ENCODE results near the gene MTURN.

The MTURN gene

DNA sequence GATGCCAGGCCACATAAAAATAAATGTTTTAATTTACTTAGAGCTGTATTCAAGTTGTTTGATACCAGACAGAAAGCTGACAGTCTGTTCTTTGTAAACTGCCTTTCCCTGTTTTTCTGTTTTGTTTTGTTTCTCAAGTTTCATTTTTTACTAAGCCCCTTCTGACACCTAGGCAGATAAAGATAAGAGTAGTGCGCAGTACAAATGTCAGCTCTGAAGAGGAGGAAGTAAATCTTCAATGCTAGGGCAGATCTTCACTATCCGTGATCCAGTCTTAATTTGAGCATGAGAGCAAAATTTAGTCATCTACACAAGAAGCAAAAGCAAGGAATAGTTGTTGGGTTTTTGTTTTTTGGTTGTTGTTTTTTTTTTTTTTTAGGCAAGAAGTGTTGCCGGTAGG, 27.3 kb downstream of the MTURN start:
- DNase-seq (ENCODE audit: low read depth in 2 of 2): no peak

GRCh38 chr7:30162622-30163124, 27.9 kb downstream of the MTURN start:
- no peak for DNase-seq (ENCODE audit: low read depth in 2 of 2)

GRCh38 chr7:30163231-30163894, 28.6 kb downstream of the MTURN start:
- DNase-seq (ENCODE audit: low read depth in 2 of 2): peak; percentile 13 to 21

DNA sequence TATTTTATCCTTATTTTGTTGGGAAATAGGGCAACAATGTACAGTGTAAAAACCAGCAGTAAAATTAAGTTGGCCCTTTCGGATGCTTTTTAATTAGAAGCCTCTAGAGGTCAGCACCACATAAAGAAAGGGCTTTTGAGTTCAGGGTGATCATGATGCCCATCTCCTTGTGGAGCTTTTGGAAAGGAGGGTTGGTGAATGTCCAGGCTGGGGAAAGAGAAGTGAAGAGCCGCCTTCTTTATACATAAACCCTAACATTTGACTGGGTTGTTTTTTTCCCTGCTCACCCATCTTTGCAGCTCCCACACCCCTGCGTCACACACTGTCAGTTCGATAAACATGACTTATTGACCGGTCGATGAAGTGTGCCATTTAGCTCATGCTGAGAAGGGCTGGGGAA, 29.8 kb downstream of the MTURN start:
- DNase-seq (ENCODE audit: low read depth in 2 of 2): no peak

- no peak for DNase-seq (ENCODE audit: low read depth in 2 of 2)
Observed at GRCh38 chr7:30165590-30165989, 30.8 kb downstream of the MTURN start.

GRCh38 chr7:30166155-30166840, 31.5 kb downstream of the MTURN start:
- no peak for DNase-seq (ENCODE audit: low read depth in 2 of 2)

- DNase-seq (ENCODE audit: low read depth in 2 of 2): no peak
Observed at GRCh38 chr7:30166841-30167235, 32.1 kb downstream of the MTURN start.

DNA sequence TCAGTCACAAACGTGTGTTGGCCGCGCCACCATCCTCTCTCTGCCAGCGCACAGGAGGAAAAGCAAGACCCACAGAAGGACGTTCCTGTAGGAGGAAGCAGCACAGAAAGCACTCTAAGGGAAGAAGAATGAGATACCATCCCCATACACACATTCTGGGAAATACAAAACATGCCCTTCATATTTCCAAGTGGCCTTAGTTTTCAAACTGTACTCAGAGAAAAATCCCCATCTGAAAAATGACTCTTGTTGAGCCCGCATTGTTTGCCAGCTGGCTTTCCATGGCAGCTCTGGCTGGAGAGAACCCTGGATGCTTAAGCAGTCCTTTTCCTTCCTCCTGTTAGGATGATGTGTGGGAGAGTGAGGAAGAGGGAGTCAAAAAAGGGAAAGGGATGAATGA, 33.1 kb downstream of the MTURN start:
- no peak for DNase-seq (ENCODE audit: low read depth in 2 of 2)

DNA sequence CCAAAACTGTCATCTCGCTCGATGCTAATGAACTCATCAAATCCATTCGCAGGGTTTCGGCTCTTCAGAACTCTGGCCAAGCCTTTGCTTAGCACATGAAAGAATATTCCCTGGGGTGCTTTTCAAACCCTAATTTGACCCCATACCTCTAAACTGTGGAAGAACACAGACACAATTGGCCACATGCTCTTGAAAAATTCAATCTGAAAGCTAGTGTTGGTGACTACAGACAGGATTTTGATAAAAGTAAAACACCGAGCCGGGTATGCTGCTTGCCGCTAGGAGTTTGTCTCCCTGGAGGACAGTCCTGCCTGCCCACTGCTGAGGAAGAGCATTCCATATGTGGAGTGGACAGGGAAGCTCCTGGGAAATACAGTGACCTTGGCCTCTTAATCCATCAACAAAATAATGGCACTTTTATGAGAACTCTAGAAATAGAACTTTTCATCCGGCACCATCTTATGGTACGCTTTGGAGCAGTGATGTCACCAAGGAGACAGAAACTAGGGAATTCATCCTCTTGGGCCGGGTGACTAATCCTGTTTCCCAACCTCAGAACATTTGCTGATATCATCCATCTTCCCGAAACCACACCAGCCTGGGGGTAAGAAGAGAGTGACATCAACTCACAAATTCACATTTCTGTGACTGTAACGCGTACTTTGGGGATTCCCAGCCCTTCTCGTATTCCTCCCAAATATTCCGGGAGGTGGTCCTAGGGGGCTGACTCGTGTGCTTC, 34.2 kb downstream of the MTURN start:
- no peak for DNase-seq (ENCODE audit: low read depth in 2 of 2)

DNA sequence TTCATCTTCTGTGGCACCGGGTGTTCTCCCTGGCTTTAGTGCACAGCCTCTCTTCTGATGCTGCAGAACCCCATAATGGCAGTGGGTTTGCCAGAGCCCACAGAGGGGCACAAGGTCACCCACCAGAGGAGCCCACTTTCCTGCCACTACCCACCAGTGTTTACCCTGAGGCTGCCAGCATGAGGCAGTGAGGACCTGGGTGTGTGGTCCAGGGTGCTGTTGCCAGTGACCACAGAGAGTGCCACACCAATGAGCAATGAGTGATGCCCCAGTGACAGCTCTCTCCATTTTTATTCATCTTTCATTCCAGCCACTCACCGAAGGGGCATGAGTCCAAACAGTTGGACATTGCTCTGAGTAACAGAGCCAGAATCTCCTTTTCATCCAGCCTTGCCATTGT, 34.8 kb downstream of the MTURN start:
- DNase-seq (ENCODE audit: low read depth in 2 of 2): no peak

- no peak for DNase-seq (ENCODE audit: low read depth in 2 of 2)
Observed at GRCh38 chr7:30170476-30171205, 35.9 kb downstream of the MTURN start.

DNA sequence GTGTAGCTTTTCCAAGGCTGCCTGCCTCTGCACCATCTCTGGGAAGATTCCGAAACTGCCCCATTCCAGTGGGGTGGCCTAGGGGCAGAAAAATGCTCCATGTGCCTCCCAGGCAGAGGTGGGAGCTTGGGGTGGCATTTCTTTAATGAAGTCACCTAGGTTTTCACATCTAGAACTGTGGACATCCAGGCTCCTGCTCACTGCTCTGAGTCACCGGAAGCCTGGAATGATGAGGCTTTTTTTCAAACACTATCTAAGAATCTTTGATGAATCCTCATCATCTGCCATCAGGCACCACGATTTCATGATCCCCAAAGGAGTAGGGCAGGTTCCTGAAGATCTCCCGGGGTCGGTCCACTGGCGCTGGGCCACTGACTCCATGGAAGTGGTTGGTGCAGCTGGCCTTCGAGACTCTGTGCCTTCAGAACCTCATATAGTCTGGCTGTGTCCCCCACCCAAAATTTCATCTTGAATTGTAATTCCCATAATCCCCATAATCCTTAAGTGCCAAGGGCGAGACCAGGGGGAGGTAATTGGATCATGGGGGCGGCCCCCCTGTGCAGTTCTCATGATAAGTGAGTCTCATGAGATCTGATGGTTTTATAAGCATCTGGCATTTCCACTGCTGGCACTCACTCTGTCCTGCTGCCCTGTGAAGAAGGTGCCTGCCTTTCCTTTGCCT, 37.1 kb downstream of the MTURN start:
- DNase-seq (ENCODE audit: low read depth in 2 of 2): no peak

DNA sequence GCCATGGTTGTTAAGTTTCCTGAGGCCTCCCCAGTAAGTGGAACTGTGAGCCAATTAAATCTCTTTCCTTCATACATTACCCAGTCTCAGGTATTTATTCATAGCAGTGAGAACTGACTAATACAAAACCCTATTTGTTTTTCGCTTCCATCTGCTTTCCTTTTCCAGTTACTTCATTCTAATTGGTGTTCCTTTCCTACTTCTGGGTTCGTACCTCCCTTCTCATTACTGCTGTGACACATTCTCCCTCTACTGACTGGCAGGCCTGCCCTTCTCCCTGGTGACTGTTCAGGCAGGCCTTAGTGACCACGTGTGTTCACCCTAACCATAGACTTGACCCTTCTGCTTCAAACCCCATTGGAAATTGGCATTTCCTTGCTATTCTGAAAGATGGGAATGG, 37.7 kb downstream of the MTURN start:
- DNase-seq (ENCODE audit: low read depth in 2 of 2): no peak

GRCh38 chr7:30173058-30173897, 38.5 kb downstream of the MTURN start:
- no peak for DNase-seq (ENCODE audit: low read depth in 2 of 2)

DNA sequence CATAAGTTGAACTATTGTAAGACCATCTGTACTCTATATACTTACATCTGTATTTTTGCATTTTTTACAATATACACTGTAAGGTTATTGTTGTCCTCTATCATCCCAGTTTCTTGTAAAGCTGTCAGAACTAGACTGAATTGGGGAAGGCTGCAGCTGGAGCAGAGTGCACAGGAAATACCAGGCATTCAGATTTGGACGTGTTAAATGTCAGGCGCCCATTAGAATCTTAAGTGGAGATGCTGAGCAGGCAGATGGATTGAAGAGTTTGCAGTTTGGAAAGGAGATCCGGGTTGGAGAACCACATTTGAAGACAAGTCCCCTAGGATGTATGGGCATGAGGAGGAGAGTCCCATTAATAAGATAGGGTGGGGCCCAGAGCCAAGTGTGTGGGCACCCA, 40.4 kb downstream of the MTURN start:
- DNase-seq (ENCODE audit: low read depth in 2 of 2): no peak

DNA sequence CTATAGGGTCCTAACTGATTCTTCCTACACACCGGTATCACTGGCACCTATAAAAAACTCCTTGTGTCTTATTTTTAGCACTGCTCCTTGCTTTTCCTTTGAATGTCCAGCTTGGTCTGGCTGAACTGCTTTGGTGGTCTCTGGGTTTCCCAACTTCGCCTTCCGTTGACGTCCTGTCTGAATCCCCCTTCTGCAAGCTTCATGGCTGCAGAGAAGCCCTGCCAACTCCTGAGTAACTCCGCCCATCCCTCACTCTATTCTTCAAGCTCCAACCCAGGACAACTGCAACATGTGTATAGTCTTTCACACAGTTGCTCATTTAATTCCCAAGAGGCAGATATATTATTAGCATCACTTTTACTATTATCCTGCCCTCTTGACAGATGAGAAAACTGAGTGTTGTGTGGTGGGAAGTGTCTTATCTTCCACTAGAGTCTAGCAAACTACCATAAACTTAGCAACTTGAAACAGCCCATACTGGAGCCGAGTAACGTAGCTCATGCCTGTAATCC, 40.9 kb downstream of the MTURN start:
- DNase-seq (ENCODE audit: low read depth in 2 of 2): no peak

DNA sequence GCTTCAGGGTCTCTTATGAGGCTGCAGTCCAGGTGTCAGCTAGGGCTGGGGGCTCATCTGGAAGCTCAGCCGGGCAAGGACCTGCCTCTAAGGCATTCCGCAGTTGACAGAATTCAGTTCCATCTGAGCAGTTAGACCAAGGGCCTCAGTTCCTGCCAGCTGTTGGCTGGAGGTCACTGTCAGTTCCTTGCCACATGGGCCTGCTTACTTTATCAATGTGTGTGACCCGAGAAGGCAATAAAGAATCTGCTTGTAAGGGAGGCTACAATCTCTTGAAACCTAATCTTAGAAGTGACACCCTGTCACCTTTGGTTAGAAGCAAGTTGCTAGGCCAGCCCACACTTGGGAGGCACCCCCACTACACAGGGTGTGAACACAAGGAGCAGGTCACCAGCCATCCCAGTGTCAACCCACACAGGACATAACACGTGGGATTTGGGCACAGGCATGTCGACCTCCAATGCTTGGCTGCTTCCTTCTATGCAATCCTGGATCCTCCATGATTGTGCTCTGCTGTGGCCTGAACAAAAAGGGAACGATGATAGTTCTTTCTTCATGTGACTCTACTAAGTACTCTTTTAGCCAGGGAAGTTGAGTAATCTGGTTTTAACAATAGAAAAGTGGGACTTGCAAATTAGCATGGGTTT, 41.8 kb downstream of the MTURN start:
- DNase-seq (ENCODE audit: low read depth in 2 of 2): no peak

DNA sequence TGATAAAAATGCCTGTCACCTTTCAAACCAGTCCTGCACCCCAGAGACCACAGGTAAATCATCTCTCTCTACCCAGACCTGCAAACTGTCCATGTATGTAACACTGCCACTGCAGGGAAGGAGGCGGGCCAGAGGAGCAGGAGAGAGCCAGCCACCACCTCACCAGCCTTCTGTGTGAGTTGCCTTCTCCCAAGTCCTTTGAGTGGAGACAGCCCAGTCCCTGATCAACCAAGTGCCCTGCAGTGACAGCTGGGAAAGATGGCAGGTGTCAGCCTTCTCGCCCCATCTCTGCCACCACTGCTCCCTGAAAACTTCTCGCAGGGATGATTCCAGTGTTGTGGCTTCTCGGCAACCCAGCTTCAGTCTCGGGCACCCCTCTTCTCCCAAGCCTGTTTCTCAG, 42.4 kb downstream of the MTURN start:
- no peak for DNase-seq (ENCODE audit: low read depth in 2 of 2)

GRCh38 chr7:30177965-30178364, 43.2 kb downstream of the MTURN start:
- no peak for DNase-seq (ENCODE audit: low read depth in 2 of 2)
